GM19025 (cell line): ENCODE results near the gene SLC4A3.

Experiments
- ATAC-seq: cut with Tn5 transposase; IDR thresholded peaks from one replicate; pipeline ENCODE4 v1.9.1; 2021; ENCODE audit warnings: mild to moderate bottlenecking, low read depth, moderate library complexity; ENCODE audit not compliant: unreplicated experiment

SLC4A3 gene, protein sequence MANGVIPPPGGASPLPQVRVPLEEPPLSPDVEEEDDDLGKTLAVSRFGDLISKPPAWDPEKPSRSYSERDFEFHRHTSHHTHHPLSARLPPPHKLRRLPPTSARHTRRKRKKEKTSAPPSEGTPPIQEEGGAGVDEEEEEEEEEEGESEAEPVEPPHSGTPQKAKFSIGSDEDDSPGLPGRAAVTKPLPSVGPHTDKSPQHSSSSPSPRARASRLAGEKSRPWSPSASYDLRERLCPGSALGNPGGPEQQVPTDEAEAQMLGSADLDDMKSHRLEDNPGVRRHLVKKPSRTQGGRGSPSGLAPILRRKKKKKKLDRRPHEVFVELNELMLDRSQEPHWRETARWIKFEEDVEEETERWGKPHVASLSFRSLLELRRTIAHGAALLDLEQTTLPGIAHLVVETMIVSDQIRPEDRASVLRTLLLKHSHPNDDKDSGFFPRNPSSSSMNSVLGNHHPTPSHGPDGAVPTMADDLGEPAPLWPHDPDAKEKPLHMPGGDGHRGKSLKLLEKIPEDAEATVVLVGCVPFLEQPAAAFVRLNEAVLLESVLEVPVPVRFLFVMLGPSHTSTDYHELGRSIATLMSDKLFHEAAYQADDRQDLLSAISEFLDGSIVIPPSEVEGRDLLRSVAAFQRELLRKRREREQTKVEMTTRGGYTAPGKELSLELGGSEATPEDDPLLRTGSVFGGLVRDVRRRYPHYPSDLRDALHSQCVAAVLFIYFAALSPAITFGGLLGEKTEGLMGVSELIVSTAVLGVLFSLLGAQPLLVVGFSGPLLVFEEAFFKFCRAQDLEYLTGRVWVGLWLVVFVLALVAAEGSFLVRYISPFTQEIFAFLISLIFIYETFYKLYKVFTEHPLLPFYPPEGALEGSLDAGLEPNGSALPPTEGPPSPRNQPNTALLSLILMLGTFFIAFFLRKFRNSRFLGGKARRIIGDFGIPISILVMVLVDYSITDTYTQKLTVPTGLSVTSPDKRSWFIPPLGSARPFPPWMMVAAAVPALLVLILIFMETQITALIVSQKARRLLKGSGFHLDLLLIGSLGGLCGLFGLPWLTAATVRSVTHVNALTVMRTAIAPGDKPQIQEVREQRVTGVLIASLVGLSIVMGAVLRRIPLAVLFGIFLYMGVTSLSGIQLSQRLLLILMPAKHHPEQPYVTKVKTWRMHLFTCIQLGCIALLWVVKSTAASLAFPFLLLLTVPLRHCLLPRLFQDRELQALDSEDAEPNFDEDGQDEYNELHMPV

DNA sequence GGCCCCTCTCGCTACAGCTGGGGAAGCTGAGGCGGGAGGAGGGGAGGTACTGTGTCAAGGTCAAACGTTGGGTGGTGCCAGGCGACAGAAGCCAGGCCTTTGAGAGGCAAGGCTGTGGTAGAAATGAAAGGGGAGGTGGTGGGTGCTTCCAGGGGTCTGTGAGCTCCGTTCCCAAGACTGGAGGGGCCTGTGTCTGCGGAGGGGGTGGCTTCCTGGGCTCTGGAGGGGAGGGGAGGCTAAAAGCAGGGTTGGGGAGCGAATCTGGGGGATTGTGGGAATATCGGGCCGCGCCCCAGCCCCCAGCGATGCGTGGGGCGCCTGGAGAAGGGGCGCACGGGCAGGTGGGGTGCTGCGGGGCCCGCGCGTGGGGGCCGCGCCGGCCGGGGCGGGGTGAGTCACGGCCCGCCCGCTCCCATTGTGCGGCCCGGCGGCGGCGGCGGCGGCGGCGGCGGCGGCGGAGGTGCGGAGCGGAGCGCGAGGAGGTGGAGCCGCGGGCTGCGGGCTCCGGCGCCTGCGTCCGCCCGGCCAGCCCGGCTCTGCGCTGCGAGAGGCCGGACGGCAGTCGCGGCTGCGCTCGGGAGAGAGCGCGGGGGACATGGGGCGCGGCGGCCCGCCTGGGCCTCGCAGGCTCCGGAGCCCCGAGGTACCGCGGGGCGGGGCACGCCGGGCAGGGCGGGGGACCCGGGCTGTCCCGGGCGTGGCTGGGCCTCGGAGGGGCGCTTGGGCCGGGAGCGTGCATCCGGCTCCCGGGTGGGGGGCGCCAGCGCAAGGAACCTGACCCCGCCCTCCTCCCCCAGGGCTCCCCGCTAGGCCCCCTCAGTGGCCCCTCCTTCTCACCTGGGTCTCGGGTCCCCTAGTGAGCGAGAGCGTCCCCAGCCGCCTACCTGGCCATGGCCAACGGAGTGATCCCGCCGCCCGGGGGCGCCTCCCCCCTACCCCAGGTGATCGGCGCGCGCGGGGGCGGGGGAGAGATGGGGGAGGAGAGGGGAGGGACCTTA lies at the start of gene SLC4A3:
SLC4A3 (plus strand) TSS at position 528 of the 998 bp plus-strand sequence; CDS start at position 891, 363 bp downstream.
- no peak for ATAC-seq

DNA sequence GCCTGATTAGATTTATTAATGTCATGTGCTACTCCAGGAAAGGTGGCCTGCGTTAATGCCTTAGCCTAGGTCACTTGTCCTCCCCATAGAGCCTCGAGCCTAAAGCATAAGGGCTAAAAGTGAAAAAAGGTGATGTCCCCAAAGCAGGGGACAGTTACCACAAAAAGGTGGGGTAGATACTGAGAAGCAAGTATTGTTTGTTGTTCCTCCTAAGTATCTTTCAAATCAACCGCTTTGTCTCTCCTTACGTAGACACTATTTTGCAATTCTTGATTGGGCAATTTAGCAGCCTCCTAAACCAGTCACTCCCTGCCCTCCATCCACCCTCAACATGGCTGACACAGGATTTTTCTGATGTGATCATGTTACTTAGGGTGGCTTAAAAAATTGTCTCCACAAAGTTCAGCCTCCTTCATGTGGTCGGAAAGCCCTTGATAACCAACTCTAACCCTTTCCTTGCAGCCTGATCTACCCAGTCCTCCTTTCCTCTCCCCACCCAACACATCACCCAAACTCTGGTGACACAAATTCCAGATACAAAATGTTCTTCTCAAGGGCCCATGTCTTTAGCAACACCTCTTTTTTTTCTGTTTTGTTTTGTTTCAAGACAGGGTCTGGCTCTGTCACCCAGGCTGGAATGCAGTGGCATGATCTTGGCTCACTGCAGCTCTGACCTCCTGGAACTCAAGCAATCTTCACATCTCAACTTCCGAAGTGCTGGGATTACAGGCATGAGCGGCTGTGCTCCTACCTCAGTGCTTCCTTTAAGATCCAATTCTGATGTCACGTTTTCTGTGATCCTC lies 48.4 kb upstream of the SLC4A3 start:
- ATAC-seq: no peak

DNA sequence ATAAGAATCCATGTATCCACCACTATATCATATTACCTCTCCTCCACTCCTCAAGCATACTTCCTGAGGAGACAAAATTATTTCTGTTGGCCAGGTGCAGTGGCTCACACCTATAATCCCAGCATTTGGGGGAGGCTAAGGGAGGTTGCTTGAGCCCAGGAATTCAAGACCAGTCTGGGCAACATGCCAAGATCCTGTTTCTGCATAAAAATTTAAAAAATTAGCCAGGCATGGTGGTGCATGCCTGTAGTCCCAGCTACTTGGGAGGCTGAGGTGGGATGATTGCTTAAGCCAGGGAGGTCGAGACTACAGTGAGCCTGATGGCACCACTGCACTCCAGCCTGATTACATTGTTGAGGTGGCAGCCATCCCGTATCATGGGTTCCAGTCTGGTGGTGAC lies 46.1 kb upstream of the SLC4A3 start:
- no peak for ATAC-seq

DNA sequence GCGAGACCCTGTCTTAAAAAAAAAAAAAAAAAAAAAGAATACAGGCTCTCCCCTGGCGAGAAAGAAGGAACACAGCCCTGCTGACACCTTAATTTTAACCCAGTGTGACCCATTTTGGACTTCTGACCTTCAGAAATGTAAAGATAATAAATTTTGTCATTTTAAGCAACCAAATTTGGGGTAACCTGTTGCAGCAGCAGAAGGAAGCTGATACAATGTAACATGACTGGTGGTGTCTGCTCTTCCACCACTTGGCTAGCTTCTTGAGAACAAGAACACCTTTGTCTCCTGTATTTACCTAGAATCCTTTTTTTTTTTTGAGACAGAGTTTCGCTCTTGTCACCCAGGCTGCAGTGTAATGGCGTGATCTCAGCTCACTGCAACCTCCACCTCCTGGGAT lies 36.3 kb upstream of the SLC4A3 start:
- no peak for ATAC-seq

DNA sequence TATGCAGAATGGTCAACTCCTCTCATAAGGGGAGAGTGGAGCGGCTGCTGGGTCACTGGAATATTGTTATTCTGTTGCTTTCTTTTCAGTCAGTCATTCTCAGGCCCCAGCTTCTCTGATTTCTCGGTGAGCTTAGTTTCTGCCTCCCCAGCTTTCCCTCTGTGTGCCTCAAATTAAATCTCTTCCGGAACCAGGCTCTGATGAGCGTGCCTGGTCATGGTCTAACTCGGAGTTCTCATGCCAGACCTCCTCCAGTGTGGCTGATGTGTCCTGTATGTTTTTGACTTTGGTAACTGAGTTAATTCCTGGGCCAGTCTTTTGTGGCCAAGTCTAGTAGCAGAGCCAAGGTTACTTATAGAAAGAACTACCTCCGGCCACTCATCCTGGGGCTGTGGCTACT lies 34.7 kb upstream of the SLC4A3 start:
- ATAC-seq: no peak

DNA sequence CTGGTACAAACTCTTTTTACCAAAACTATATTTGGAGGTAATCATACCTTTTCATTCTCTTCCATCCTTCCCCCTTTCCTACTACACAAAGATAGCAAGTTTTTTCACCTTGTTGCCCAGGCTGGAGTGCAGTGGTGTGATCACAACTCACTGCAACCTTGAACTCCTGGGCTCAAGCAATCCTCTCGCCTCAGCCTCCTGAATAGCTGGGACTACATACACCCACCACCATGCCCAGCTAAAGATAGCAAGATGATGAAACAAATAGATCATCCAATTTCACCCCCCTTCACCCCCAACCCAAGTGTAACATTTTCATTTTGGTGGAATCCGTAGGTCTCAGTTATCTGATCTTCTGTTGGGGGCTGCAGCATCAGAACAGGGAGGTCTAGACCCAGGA lies 34.3 kb upstream of the SLC4A3 start:
- no peak for ATAC-seq

DNA sequence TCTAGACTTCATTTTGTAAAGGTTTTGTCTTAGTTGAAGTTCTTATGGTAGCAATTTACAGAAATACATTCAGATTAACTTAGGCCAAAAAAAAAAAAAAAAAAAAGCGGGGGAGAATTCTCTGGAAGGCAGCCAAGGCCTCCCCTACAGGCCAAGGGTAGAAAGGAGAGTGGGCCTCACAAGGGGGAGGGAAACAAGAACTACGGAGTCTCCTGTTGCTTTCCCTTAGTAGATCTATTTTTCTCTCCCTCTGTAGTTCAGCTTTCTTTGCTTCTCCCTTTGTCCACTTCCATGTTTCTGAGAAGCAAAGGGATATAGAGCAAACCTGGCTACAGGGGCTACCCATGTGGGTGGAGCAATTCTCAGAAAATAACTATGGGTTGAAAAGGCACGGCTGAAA lies 32.2 kb upstream of the SLC4A3 start:
- no peak for ATAC-seq

DNA sequence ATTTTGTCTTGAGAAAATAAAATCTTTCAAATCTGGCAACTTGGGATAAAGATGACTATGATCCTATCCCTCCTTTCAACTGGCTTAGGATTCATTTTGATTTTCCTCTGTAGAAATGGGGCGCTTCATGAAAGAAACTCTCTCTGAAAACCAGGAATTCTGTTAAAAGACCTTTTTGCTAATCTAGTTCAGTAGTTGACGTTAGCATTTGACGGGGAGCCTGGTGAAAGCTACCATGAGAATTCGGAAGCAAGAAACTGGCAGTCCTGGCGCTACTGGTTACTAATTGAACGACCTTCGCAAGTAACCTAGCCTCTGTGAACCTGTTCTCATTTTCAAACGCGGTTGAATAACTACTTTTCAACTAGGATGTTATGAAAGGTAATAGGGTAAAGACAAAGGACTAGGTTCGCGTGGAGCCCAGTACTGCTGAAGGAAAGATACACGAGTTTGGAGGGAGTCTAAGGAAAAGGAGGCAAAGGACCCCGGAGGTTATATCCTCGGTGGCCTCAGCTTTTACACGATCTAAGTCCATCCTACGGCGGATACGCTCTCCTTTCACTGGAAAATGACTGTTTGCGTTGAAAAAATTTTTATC lies 30.4 kb upstream of the SLC4A3 start:
- no peak for ATAC-seq

DNA sequence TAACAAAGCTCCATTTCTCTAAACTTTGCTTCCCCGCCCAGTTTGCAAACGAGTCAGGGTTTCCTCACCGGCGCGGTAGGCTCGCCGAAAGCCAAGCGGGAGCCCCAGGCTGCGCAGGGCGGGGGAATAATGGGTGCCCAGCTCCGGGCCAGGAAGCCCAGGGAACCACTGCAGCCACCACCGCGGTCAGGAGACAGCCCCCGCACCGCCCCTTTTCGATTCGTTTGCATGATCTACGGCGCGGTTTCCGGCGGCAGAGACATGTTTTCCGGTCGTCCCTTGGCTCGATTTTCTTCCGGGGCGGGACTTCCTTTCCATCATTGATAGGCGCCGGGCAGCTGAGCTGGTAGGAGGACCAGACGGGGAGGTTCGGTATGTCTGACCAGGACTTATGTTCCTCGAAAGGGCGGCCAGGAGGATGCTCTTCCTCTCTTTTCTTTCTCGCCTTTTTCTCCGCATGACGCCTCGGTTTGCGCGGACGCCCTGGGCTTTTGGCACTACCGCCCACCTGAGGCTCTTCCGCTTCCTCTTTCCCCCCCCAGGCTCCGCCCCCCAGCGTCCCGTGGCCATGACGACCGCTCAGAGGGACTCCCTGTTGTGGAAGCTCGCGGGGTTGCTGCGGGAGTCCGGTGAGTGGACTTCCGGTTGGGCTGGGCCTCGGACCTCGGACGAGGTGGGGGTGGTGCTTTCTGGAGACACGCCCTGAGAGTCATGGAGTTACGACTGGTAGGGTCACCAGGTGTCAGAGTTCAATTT lies 29.7 kb upstream of the SLC4A3 start, which contains the start of gene STK11IP:
STK11IP (plus strand) TSS at position 306 of the 756 bp plus-strand sequence; CDS start at position 569, 263 bp downstream.
- ATAC-seq: peak; percentile 89

DNA sequence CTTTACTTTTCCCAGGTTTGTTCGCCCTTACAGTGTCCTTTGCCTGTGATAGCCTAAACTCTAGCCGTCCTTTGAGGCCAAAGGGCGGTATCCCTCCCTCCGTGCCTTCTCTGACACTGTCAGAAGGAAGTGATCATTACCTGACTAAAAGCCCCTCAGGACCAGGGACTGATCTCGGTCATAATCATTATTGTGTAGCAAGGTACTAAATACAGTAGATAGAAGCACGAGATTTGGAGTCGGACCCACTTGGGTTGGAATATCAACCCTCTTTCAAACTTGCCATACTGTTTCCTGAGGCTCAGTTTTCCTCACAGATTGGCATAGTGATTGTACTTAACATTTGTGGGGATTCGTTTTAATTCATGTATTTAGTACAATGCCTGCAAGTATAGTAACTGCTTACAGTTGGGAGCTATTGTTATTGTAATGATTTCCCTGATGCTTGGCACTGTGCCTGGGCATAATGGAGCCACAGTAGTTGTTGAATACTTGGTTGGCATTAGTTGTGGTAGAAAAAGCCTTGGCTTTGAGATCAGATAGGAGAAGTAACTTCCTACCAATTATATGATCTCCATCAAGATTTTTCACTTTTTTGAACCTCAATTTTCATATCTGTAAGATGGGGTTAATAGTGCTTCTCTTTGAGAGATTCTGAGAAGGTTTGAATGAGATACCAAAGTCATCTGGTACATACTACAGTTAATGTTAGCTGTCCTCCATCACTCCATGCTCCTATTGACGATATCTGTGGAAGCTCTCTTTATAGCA lies 28.9 kb upstream of the SLC4A3 start:
- ATAC-seq: no peak

DNA sequence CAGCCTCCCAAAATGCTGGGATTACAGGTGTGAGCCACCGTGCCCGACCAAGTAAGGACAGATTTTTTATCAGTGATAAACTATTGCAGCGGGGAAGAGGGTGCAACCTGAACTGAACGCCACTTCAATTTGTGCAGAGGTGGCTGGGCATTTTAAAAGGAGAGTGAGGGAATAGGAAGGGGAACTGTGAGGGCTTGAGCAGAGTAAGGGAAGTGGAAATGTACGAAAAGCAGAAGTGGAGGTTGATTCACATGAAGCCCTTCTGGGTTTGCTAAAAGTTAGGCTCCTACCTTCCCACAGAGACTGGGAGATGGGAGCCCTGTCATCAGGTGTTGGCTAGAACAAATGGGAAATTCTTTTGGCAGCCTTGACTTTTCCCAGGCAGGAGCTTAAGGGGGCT lies 23.7 kb upstream of the SLC4A3 start:
- no peak for ATAC-seq

DNA sequence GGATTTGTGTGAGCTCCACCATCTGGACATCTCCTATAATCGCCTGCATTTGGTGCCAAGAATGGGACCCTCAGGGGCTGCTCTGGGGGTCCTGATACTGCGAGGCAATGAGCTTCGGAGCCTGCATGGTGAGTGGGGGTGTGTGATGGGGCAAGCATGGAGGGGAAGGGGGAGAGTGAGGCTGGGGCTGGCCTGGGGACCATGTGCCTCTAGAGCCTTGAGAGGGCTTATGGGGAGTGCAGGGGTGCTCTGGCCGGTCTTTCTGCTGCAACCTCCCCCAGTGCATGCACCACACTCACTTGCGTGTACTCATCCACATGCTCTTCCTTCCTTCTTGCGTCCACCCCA lies 21.8 kb upstream of the SLC4A3 start:
- ATAC-seq: no peak

DNA sequence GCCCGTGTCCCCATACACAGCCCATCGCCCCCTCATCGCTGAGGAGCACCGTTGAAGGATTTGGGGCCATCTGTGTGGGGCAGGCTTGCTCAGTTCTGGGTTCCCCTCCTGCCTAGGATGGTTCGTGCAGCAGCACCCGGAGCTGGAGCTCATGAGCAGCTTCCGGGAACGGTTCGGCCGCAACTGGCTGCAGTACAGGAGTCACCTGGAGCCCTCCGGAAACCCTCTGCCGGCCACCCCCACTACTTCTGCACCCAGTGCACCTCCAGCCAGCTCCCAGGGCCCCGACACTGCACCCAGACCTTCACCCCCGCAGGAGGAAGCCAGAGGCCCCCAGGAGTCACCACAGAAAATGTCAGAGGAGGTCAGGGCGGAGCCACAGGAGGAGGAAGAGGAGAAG lies 19.5 kb upstream of the SLC4A3 start:
- ATAC-seq: no peak

DNA sequence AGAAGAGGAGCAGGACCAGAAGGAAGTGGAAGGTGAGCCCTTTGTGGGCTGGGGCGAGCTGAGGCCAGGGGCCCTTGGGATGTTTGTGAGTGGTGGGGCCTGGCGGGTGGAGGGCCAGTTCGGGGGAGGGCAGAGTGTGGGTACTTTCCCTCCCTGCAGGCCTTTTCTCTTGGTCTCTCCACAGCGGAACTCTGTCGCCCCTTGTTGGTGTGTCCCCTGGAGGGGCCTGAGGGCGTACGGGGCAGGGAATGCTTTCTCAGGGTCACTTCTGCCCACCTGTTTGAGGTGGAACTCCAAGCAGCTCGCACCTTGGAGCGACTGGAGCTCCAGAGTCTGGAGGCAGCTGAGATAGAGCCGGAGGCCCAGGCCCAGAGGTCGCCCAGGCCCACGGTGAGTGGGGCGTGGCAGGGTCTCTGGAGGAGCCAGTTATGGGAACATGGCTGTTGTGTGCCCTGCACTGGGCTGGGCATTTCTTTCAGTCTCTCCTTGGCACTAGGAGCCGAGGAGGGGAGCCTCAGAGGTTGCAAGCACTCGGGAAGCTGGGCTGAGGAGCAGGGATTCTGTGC lies 18.9 kb upstream of the SLC4A3 start:
- ATAC-seq: no peak

DNA sequence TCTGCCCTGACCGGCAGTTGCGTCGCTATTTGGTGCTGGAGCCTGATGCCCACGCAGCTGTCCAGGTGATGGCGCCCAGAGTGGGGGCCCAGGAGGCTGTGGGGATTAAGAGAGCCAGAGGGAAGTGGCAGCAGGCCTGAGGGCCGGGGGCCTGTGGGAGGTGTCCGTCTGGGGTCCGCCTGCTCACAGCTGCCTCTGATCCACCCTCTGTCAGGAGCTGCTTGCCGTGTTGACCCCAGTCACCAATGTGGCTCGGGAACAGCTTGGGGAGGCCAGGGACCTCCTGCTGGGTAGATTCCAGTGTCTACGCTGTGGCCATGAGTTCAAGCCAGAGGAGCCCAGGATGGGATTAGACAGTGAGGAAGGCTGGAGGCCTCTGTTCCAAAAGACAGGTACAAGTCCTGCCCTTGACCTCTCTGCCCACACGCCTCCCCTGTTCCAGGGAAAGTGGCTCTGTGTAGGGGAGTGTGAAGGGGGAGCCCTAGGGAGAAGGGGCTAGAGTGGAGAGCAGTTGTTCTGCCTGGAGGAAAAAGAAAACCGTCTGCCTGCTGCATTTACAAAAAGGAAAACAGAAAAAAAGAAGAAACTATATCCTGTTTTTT lies 18.2 kb upstream of the SLC4A3 start:
- ATAC-seq: no peak

DNA sequence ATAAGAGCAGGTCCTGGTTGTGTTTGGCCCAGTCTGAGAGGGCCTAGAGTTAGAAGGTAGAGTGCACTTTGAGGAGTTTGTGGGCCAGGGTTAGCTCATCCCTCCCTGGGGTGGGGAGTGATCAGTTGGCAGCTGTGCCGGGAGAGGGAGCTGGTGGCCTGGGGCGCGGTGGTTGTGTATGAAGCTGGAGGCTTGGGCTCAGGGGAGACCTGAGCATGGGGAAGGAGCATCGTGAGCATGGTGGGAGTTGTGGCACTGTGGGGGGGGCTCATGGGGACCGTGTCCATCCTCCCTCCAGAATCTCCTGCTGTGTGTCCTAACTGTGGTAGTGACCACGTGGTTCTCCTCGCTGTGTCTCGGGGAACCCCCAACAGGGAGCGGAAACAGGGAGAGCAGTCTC lies 16.1 kb upstream of the SLC4A3 start:
- no peak for ATAC-seq
